HG03039 (cell line): ENCODE results near the gene CCT8.

ENCODE experiments used
- ATAC-seq: cut with Tn5 transposase; IDR thresholded peaks from one replicate; pipeline ENCODE4 v1.9.1; 2021; ENCODE audit warnings: mild to moderate bottlenecking, moderate library complexity; ENCODE audit not compliant: unreplicated experiment

CCT8 gene, protein sequence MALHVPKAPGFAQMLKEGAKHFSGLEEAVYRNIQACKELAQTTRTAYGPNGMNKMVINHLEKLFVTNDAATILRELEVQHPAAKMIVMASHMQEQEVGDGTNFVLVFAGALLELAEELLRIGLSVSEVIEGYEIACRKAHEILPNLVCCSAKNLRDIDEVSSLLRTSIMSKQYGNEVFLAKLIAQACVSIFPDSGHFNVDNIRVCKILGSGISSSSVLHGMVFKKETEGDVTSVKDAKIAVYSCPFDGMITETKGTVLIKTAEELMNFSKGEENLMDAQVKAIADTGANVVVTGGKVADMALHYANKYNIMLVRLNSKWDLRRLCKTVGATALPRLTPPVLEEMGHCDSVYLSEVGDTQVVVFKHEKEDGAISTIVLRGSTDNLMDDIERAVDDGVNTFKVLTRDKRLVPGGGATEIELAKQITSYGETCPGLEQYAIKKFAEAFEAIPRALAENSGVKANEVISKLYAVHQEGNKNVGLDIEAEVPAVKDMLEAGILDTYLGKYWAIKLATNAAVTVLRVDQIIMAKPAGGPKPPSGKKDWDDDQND

DNA sequence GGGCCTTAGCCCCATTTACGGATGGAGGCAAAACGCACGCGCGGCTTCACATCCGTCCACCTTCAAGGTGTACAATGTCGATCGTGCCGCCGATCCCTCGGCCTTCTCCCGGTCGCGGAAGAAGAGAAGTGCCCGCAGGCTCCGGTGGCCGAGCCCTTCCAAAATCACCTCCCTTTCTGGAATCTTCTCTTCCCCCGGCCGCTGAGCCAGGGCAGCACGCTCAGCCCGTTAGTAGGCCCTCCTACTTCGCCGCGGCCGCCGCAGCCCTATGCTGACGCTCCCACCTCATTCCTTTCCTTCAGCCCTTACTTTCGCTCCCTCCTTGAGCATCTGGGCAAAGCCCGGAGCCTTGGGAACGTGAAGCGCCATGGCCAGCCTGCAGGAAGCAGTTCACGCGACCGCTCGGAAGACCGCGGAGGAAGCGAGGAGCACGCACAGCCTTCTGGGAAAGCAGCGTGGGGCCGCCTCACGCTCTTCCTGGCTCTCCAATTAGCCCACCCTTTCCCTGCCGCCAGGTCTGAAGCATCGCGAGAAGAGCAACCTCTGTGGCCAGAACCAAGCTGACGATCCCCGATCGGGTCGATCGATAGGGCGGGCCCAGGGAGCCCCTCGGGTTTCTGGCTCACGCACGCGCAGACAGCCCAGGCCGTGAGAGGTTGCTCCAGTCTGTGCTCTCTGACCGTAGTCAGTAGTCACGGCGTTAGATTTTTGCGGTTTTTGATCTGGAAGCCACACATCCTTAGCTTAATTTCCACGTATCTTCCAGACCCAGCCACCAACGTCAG is at the start of gene CCT8:
Gene CCT8 (minus strand): TSS at position 427 of the 785 bp plus-strand sequence. CDS start 58 bp downstream, at position 369.
- ATAC-seq, result peak; percentile 91

DNA sequence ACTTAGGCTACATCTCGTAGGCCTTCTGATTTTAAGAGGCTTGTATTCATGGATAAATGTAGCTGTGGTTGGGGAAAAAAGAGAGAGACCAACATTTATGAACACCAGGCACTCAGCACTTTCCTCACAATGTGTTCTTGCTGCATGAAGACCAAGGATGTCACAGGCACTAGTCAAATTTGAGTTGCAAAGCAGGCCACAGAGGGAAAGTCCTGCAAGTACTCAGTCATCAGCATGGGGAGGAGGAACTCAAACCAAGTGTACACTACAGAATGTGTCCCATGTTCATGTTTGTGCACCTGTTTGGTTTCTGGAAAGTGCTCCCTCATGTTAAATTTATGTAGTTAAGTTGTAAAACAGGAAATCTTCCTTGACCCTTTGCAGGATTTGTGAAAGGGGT is 48.3 kb upstream of the CCT8 start:
- peak; percentile 69 for ATAC-seq

DNA sequence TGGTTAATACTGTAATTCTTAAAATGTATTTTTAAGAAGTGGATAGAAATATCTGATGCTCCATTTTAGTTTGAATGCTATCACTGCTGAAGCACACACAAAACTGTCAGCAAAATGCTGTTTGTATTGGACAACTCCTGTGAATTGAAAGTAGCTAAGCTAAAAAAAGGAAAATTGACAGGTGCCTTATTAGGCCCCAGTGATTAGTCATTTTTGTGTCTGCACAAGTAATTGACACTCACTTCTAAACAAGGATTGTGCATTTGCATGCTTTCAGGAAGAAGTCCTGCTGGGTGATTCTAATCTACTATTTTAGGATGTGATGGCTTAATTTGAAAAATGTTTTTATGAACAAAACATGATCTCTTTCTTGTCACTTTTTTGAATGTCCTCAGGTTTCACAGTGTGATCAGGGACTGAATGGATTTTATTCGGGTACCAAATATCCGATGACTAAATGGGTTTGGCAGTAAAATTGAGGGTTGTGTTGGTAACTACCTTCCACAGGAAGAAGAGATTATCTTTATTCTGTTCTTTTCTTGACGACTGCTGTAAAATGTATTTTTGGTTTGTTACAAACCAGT is 44.0 kb upstream of the CCT8 start:
- ATAC-seq, result peak; percentile 38

DNA sequence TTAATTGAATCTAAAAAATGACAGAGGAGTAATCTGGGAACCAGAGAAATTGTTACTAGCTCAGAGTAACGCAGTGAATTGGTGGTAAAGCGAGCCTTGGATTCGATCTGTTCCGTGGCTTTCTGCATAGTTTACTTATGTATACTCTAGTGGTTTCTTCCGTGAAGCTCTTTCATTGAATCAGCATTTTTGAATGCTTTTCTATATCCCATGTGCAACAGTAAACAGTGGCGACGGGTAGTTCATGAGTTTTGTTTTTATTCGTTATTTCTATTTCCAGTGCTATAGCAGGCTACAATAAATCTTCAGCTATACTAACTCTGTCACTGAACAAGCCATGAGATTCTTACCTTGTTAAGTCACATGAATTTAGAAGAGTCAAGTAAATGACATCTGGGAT is 42.5 kb upstream of the CCT8 start:
- no peak for ATAC-seq

DNA sequence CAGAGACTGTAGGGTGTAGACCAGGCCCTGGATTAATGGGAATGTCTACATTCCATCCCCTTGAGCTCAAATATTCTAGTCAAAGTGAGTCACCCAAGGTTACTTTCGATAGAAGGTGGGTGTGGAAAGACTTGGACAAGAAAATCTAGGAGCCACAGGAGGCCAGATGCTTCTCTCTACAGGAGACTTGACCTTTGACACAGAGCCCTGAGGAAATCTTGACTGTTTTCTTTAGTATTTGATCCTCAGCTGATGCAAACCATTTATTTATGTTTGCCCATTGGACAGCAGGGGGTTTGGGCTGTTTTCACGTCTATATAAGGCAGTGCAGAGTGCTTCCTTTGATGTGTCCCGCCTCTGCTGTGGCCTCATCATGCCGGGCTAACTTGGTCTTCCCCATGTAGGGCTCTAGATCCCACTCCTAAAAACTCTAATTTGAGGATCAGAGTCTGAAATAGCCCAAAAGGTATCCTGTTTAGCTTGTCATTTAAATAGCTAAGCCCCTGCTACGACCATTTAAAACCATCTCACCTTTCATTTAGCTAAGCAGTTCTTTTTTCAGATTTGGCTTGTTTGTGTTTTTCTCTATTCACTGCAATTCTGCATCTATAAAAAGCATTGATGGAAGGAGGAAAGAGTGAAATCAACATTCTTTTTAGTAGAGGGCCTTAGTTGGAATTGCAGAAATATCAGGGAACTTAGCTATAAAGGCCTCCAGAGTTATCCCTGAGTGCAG is 41.5 kb upstream of the CCT8 start:
- no peak for ATAC-seq

DNA sequence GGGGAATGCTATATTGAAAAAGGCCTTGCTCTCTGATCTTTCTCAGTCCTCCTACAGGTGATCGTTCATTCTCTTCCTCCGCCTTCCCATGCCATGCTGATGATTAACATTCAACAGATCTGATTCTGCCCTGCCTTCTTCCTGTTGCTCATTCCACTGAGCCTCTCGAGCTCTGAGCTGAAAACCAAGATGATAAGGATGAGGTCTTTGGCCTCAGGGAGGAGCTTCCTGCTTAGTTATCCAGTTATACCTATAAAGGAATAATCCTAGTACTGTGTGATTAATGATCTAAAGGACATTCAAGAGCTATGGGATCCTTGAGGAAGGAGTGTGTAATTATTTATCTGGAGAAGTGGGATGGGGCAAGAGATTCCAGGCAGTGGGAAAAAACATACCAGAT is 31.8 kb upstream of the CCT8 start:
- ATAC-seq, result no peak

DNA sequence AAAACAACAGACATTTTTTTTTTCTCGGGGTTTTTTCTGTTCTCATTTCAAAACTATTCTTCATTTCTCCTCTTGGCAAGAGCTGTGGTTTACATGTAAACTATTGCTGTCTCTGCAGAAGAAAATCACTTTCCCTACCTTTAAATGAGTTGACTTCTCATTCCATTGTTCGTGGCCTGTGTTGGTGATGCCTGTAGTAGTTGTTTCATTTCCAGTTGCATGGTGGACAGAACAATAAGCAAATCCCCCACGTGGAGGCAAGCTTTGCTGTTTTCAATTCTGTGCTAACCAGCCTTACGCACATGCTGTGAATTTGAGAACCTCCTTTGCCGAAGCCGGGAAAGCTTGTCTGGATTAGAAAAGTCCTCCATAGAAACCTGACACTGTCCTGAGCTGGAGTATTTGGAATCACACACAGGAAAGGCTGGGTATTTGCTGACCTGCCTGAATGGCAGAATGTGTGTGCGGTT is 30.8 kb upstream of the CCT8 start:
- ATAC-seq, result no peak

DNA sequence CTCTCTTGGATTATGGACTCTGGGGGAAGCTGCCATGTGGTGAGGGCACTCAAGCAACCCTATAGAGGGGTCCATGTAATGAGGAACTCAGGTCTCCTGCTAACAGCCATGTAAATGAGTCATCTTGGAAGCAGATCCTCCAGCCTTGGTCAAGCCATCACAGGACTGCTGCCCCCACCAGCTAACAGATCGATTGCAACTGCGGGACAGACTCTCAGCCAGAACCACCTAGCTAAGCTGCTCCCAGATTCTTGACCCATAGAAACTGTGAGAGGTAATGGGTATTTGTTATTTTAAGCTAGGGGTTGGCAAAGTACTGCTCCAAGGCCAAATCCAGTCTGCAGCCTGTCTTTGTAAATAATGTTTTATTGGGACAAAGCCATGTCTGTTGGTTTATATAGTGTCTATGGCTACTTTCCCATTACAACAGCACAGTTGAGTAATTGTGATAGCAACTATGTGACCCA is 29.4 kb upstream of the CCT8 start:
- no peak for ATAC-seq

DNA sequence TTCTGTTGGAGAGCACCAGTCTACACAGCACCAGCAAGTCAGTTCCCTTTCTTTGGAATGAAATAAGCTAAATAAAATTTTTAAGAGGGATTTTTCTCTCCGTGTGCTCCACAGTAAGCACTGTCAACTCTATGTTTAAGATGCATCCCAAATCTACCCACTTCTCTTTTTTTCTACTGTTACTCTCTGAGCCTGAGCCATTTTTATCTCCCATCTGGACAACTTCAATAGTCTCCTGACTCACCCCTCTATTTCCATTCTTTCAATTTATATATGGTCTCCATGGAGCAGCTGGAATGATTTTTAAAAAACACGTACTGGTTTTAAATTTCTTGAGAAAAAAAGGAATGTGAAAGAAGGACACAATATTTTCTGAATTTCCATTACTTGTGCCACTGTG is 24.7 kb upstream of the CCT8 start:
- no peak for ATAC-seq

DNA sequence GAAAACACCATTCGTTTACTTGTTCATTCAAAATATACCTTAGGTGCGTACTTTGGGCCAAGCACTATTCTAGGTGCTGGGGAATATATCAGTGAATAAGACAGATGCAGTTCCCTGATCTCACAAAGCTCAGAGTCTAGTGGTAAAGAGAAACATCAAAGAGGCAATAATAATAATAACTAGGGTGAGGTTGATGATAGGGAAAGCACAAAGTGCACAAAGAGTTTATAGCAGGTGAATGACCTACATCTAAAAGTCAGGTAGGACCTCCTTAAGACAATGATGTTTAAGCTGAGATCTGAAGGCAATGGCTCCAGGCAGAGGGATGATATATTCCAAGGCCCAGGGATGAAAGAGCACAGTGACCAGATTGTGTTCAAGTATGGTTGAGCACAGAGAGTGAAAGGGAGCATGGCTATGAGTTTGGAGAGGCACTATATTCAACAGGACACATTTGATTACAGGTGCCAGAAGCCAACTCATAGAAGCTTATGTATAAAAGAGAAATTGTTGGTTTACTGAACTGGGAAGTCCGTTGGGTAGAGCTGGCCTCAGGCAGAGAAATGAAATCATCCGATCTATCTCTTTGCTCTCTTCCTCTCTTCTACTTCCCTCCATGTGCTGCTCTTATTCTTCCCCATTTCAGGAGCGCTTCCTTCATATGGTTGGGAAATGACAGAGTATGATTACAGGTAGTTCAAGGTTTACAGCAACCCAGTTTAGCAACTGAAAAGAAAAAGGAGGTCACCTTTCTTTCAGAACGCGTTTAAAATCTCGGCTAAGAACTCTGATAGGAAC is 23.0 kb upstream of the CCT8 start:
- ATAC-seq, result no peak

DNA sequence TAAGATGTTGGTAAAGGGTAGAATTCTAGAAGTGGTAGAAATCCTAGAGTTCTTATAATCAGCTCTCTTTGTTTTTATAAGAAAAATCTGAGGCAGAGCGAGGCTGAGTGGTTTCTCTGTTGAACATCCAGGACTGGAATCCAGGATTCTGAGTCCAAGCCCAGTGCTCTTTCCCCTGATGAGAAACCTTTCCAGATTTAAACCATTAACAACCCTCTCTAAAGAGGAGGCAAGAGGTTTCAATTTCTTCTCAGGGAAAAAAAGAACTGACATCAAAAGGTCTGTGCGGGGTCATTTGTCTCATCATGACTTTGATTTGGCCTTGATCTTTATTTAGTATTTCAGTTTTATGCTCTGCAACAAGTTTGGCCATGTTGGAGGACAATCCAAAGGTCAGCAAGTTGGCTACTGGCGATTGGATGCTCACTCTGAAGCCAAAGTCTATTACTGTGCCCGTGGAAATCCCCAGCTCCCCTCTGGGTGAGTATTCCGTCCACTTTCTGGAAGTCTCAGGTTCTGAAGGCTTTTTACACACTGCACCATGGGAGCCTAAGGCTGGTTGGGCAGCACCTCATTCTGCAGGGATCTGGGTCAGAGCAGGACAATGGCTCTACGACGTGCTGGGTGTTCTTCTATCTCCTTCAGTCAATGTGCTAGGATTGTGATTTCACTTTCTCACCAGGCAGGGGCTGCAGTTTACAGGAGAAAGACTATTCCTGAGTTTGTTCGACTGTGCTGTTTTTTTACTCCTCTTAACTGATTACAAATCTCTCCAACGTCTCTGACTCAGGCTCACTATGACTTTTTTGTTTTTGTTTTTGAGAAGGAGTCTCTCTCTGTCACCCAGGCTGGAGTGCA is 18.9 kb upstream of the CCT8 start:
- ATAC-seq, result no peak

DNA sequence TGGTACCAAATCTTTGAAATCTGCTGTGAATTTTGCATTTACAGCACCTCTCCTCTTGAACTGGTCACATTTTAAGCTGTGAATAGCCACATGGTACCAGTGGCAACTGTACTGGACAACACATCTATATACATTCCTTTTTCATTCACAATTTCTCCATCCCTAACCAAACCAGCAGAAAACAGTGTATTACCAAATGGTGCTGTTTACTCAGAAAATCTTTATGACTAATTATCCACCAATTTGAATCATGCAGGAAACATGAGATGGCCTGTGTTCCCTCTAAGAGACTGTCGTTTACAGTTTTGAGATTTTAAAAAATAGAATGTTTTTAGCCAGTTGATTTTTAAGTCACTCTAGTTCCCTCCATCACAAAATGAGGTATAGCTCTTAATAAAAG is 17.6 kb upstream of the CCT8 start:
- ATAC-seq, result no peak

DNA sequence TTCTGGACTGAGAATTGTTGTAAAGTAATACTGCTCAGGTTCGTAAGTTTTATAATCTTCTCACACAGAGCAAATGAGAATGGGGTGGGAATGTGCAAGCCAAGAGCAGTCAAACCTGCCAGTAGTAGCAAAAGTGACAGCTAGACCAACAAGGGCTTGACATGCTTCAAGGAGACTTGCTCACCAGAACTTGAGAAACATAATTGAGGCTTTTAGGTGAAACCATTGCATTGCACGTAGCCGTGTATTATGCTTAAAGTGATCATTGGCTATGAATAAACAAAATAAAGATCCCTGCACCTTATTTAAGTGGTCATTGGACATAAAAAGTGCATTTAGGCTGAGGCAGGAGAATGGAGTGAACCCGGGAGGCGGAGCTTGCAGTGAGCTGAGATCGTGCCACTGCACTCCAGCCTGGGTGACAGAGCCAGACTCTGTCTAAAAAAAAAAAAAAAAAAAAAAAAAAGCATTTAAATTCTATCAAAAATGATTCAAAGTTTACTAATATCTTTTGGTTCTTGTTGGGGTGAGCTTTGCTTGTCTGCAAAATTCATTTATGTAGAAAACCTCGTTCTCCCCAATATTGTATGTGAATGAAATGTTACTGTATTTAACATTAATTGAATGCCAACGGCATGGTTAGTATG is 11.8 kb upstream of the CCT8 start:
- ATAC-seq, result no peak

DNA sequence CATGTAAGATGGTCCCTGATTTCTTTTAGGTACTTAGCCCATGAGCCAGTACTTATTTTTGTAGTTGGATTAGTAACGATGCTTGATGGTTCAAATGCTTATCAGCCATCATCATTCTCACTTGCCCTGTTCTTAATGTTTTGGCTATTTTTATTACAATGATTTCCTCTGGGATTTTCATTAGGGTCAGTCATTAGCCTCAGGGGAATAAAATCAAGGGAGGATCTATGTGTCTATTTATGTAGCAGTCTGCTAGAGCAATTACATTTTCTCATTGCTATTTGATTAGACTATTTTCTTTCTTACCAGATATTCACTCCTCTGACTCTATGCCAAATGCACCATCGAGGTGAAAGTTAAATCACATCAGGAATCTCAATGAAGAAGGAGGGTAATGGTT is 10.9 kb upstream of the CCT8 start:
- ATAC-seq, result no peak

DNA sequence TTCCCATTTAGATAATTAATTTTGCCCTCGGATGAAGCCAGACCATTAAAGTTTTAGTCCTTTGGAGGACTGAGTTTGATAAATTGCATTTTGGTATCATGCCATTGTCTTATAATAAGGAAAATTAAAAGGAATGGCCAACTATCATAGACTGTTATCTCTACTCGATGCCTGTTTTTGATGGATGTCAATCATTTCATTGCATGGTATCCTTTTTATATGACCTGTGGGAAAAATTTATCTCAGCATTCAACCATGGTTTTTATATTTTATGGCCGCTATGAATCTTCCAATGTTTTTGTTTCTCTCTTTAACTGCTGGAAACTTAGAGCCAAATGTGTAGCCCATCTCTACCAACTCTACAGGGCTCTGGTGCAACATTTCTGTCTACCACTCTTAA is 9.9 kb upstream of the CCT8 start:
- no peak for ATAC-seq

DNA sequence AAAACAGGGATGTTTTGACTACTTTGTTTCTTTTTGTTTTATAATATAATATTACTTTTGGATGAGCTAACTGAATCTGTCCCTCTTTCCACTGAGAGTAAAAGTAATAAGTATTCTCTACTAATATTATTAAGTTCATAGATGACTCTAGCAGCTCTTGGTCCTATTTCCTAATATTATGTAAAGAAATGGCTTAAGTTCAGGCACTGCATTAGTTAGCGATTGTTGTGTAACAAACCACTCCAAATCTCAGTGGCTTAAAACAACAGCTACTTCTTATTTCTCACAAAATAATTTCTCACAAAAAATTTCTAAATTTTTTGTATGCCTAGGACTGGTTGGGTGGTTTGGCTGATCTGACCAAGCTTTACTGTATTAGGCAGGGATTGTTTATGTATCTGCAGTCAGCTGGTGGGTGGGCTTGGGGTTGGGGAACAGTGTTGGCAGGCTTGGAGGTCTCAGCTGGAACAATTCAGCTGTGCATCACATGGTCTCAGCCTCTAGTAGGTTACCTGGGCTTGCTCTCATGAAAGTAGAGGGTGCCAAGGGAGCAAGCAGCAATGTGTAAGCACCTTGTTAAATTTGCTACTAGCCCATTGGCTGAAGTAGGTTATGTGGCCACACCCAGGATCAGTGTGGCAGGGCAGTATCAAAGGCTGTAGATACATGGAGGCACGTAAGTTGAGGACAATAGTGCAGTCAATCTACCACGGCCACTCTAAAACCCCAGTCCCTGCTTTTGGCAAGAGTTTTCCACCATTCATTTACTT is 8.8 kb upstream of the CCT8 start:
- no peak for ATAC-seq

DNA sequence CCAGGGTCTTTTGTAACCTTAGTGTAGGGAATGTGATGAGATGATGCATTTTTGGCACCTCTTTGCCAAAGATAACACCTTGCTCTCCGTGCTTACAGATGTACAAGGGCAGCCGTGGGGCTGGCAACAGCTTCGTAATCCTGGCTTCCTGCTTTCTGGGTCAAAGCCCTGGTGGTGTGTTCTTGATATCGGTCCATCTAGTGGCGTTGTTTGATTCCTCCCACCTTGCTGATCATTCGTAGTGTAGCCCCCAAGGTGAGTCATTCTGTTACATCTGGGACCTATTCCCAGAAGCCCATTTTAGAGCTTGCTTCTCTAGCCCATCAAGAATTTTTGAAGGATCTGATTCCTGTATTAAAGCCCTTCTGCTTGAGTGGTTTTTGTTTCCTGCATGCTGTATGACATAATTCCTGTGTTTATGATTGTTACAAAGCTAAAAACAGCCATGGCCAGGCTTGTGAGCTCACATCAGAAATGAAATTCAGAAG is 7.0 kb upstream of the CCT8 start:
- no peak for ATAC-seq
